ENCODE results near the gene PTPRO. TPM values are rescaled to one million over a fixed set of nuclear protein-coding genes. Genes with fewer than 3 reads are reported as not detected.

Gene PTPRO
- total and polyA plus RNA-seq, 10 of the 15 experiments (the other 5 are each of a cell fraction or from before 2014, with no cell fraction given): 1.2 to 5.3 (median 3.5) TPM

- BruUV-seq (replicated peaks): no TSS peak
- no peak overlapping the region for H2AFZ ChIP-seq (ENCODE audit: control insufficient read depth, low read depth, low read length)
- CTCF ChIA-PET: no interaction called here
- in situ Hi-C loops (cut with MboI) (no loop called here), intact Hi-C loops (cut with micrococcal nuclease; ENCODE audit: unreplicated experiment) (no loop called here)
- no peak overlapping the region for H3K9ac ChIP-seq (ENCODE audit: control insufficient read depth, insufficient read depth, low read length)
- FAIRE-seq: no peak
- SMC1A ChIA-PET (ENCODE audit: uncharacterized antibody, unreplicated experiment): no interaction called here
- no peaks in the 10 kb centered on the region for H3K4me1 ChIP-seq (ENCODE audit: control insufficient read depth, insufficient read depth, low read length)
- H3K4me2 ChIP-seq (ENCODE audit: control insufficient read depth, insufficient read depth): no peak overlapping the region
- H3K36me3 ChIP-seq (ENCODE audit: control insufficient read depth in 2 of 2, insufficient read depth in 2 of 2, low read length in 1 of 2): no peaks in the 10 kb centered on the region
- DNase-seq (ENCODE audit: low read depth, low spot score): no peak
- no peaks in the 10 kb centered on the region for H3K79me2 ChIP-seq (ENCODE audit: control insufficient read depth, insufficient read depth, low read length)
- POLR2A ChIA-PET: no interaction called here
- no peak for TF ChIP-seq MAX (IDR thresholded peaks at IDR 0.05; ENCODE audit: low read depth, low read length)
- no peak for TF ChIP-seq NFYA (IDR thresholded peaks at IDR 0.05; ENCODE audit: borderline replicate concordance, low read depth, low read length)
- TF ChIP-seq BMI1 (IDR thresholded peaks at IDR 0.05; ENCODE audit: borderline replicate concordance): no peak
- TF ChIP-seq ATF7 (IDR thresholded peaks at IDR 0.05; ENCODE audit: low read depth): no peak
- no peak for TF ChIP-seq PML (IDR thresholded peaks at IDR 0.05; ENCODE audit: low read length)
- no peak for TF ChIP-seq MXI1 (IDR thresholded peaks at IDR 0.05; ENCODE audit: low read depth, low read length)
- no peak for ATAC-seq
- H3K4me3 ChIP-seq: no peak overlapping the region
- 29% methylated on average over 9 of the region's 9 CpGs for WGBS (ENCODE audit: insufficient coverage, insufficient replicate concordance, low lambda C conversion rate, missing lambda C conversion rate)
- no peak overlapping the region for H3K27ac ChIP-seq (ENCODE audit: control insufficient read depth, insufficient read depth)
- H3K27me3 ChIP-seq (replicated peaks in 1 of 2; ENCODE audit: control insufficient read depth in 2 of 2, insufficient read depth in 2 of 2, low read length in 1 of 2): no peaks in the 10 kb centered on the region; a peak in 1 of 4 replicates
- RAD21 ChIA-PET (ENCODE audit: unreplicated experiment): no interaction called here
- no peaks in the 10 kb centered on the region for H4K20me1 ChIP-seq (ENCODE audit: control insufficient read depth, insufficient read depth)
- H3K9me3 ChIP-seq (replicated peaks; ENCODE audit: control insufficient read depth, insufficient read depth, low read length): no peaks in the 10 kb centered on the region
Measured at GRCh38 chr12:15336768-15337553, 14.7 kb downstream of the PTPRO start.

GRCh38 chr12:15341371-15341770 is 19.1 kb downstream of the PTPRO start:
- Histone ChIP-seq H3K27me3 (replicated peaks in 1 of 2; ENCODE audit: control insufficient read depth in 2 of 2, insufficient read depth in 2 of 2, low read length in 1 of 2) (no peaks in the 10 kb centered on the region; a peak in 1 of 4 replicates), H3K4me1 (ENCODE audit: control insufficient read depth, insufficient read depth, low read length) (no peaks in the 10 kb centered on the region), H3K79me2 (ENCODE audit: control insufficient read depth, insufficient read depth, low read length) (no peaks in the 10 kb centered on the region), H3K9ac (ENCODE audit: control insufficient read depth, insufficient read depth, low read length) (no peak overlapping the region), H4K20me1 (ENCODE audit: control insufficient read depth, insufficient read depth) (no peaks in the 10 kb centered on the region), H2AFZ (ENCODE audit: control insufficient read depth, low read depth, low read length) (no peak overlapping the region), H3K27ac (ENCODE audit: control insufficient read depth, insufficient read depth) (no peak overlapping the region), H3K9me3 (replicated peaks; ENCODE audit: control insufficient read depth, insufficient read depth, low read length) (no peaks in the 10 kb centered on the region), H3K4me3 (no peak overlapping the region), H3K4me2 (ENCODE audit: control insufficient read depth, insufficient read depth) (no peak overlapping the region), H3K36me3 (ENCODE audit: control insufficient read depth in 2 of 2, insufficient read depth in 2 of 2, low read length in 1 of 2) (no peaks in the 10 kb centered on the region)
- SMC1A ChIA-PET (ENCODE audit: uncharacterized antibody, unreplicated experiment): interaction anchor here (1.5 kb wide), 1 partner anchor 128 kb away, joined by 5 read pairs; no protein-coding TSS in a partner anchor
- intact Hi-C loops (cut with micrococcal nuclease; ENCODE audit: unreplicated experiment) (no loop called here), in situ Hi-C loops (cut with MboI) (no loop called here)
- POLR2A ChIA-PET: no interaction called here
- FAIRE-seq (no peak), ATAC-seq (no peak), DNase-seq (ENCODE audit: low read depth, low spot score) (no peak)
- CTCF ChIA-PET: interaction anchor here (0.5 kb wide), 1 partner anchor 83 kb away, joined by 3 read pairs; no protein-coding TSS in a partner anchor
- RAD21 ChIA-PET (ENCODE audit: unreplicated experiment): no interaction called here
- no TSS peak for BruUV-seq (replicated peaks)
- TF ChIP-seq MXI1 (IDR thresholded peaks at IDR 0.05; ENCODE audit: low read depth, low read length) (no peak), MTA2 (IDR thresholded peaks at IDR 0.05; ENCODE audit: low read depth) (no peak), IKZF2 (IDR thresholded peaks at IDR 0.05) (no peak), ELK1 (IDR thresholded peaks at IDR 0.05; ENCODE audit: low read depth, low read length) (no peak), PKNOX1 (IDR thresholded peaks at IDR 0.05) (no peak), FOS (IDR thresholded peaks at IDR 0.05; ENCODE audit: borderline replicate concordance, extremely low read depth, insufficient read length) (no peak), GABPA (IDR thresholded peaks at IDR 0.05; ENCODE audit: low read depth) (no peak), EGR1 (IDR thresholded peaks at IDR 0.05; ENCODE audit: borderline replicate concordance in 1 of 2, low read depth in 2 of 2, low read length in 2 of 2) (no peak), TCF12 (IDR thresholded peaks at IDR 0.05; ENCODE audit: low read depth, low read length) (no peak), IRF3 (IDR thresholded peaks at IDR 0.05) (no peak)

All from GM12878 (cell line).